Measurements from ENCODE around the gene TNMD.

The TNMD gene

DNA sequence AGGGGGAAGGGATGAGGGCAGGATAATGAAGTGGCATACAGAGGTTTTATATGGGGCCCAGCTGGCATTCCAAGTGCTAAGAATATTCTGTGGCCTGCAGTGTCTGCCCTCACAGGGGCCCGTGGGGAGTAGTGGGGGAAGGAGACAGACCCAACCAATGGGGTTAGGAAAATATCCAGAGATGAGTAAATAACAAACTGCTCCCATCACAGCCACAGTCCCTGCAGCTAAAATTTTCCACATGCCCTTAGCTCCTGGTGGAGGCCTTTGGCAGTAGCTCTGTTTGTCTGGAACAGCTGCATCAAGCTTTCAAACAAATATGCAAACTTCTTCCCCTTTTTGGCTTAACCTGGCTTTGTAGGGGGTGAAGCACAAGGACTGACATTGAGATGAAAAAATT, 62.4 kb downstream of the TNMD start:
- Histone ChIP-seq H3K27me3 (ENCODE audit: insufficient read depth, low read length) (no peaks in the 10 kb centered on the region), H3K4me2 (ENCODE audit: low read length) (no peak overlapping the region), H3K4me3 (ENCODE audit: low read depth, low read length, poor library complexity, severe bottlenecking) (no peak overlapping the region), H3K36me3 (ENCODE audit: insufficient read depth, low read length) (no peaks in the 10 kb centered on the region), H4K20me1 (ENCODE audit: insufficient read depth, low read length) (no peaks in the 10 kb centered on the region), H2AFZ (ENCODE audit: low read length) (no peak overlapping the region), H3K79me2 (ENCODE audit: insufficient read depth, low read length) (no peaks in the 10 kb centered on the region), H3F3A (ENCODE audit: insufficient read depth, low read length) (no peaks in the 10 kb centered on the region), H3K9me2 (ENCODE audit: low read depth, low read length) (no peaks in the 10 kb centered on the region), H3K9me3 (ENCODE audit: low read length) (no peaks in the 10 kb centered on the region), H3K27ac (ENCODE audit: low read depth, low read length, poor library complexity, severe bottlenecking) (no peak overlapping the region), H3K4me1 (ENCODE audit: insufficient read depth, low read length, severe bottlenecking) (no peaks in the 10 kb centered on the region), H3K9ac (ENCODE audit: low read length) (no peak overlapping the region)
- TF ChIP-seq, protein P1, sequence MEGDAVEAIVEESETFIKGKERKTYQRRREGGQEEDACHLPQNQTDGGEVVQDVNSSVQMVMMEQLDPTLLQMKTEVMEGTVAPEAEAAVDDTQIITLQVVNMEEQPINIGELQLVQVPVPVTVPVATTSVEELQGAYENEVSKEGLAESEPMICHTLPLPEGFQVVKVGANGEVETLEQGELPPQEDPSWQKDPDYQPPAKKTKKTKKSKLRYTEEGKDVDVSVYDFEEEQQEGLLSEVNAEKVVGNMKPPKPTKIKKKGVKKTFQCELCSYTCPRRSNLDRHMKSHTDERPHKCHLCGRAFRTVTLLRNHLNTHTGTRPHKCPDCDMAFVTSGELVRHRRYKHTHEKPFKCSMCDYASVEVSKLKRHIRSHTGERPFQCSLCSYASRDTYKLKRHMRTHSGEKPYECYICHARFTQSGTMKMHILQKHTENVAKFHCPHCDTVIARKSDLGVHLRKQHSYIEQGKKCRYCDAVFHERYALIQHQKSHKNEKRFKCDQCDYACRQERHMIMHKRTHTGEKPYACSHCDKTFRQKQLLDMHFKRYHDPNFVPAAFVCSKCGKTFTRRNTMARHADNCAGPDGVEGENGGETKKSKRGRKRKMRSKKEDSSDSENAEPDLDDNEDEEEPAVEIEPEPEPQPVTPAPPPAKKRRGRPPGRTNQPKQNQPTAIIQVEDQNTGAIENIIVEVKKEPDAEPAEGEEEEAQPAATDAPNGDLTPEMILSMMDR (IDR thresholded peaks at IDR 0.05; ENCODE audit: low read length), result no peak
- TF ChIP-seq EZH2 (IDR thresholded peaks at IDR 0.05; ENCODE audit: borderline replicate concordance, low read length), result no peak

DNA sequence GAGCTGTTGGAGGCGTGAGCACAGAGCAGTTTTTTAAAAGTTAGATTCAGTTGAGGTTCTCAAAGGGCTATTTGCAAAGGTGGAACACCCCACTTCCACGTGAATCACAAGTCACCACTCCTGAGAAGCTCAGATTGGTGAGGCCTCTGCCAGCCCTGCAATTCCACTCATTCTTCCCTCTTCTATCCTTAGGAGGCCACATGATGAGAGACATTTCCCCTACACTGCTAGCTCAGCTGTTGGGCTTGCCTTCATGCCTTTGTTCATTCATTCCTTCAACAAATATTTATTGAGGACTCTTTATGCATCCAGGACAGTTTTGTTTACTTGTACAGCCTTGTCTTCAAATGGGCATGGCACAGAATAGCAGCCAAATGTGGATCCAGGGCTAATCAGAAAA, 63.0 kb downstream of the TNMD start:
- Histone ChIP-seq H3K4me1 (ENCODE audit: insufficient read depth, low read length, severe bottlenecking) (no peaks in the 10 kb centered on the region), H2AFZ (ENCODE audit: low read length) (no peak overlapping the region), H3K9me2 (ENCODE audit: low read depth, low read length) (no peaks in the 10 kb centered on the region), H3K9ac (ENCODE audit: low read length) (no peak overlapping the region), H4K20me1 (ENCODE audit: insufficient read depth, low read length) (no peaks in the 10 kb centered on the region), H3K27me3 (ENCODE audit: insufficient read depth, low read length) (no peaks in the 10 kb centered on the region), H3K79me2 (ENCODE audit: insufficient read depth, low read length) (no peaks in the 10 kb centered on the region), H3K27ac (ENCODE audit: low read depth, low read length, poor library complexity, severe bottlenecking) (no peak overlapping the region), H3K4me3 (ENCODE audit: low read depth, low read length, poor library complexity, severe bottlenecking) (no peak overlapping the region), H3K36me3 (ENCODE audit: insufficient read depth, low read length) (no peaks in the 10 kb centered on the region), H3K9me3 (ENCODE audit: low read length) (no peaks in the 10 kb centered on the region), H3F3A (ENCODE audit: insufficient read depth, low read length) (no peaks in the 10 kb centered on the region), H3K4me2 (ENCODE audit: low read length) (no peak overlapping the region)
- TF ChIP-seq, protein P1 (IDR thresholded peaks at IDR 0.05; ENCODE audit: low read length), result no peak
- no peak for TF ChIP-seq EZH2 (IDR thresholded peaks at IDR 0.05; ENCODE audit: borderline replicate concordance, low read length)

DNA sequence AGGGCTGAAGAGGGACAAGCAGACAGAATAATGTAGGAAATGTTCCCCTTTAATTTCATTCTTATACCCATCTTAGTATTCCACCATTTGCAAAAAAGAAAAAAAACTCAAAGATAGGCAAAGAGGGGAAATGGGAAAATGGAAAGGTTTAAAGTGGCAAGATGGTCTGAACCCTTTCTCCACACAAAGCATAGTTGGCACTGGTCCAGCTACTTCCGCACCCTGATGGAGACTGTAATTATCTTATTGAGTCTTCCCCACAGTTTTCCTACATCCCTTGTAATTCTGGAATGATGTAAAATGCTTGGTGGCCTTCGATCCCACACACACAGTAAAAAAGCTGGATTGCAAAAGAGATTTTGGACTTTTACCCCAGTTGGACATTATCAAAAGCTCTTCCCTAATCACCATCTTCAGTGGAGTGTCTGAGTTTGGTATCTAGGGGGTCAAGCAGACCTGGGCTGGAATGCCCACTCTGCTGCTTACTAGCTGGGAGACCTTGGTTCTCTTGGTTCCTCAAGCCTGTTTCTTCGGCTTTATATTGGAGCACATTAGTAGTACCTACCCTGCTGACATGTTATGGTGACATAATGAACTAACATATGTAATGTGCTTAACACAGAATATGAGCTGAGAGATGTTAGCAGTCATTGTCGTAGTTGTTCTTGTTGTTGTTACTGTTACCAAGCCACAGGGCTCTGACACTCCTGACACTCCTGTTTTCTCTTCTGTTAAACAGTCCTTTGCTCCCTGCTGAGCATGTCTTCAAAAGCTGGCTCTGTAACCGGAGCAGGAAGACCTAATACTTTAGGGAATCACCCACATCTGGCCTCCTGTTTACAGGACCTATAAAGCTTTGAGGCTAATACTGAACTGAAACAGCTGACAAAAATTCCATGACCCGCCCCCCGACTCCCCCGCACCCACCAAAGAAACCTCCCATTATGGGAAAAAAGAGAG, 64.0 kb downstream of the TNMD start:
- no peaks in the 10 kb centered on the region for H3K27me3 ChIP-seq (ENCODE audit: insufficient read depth, low read length)
- H3K4me2 ChIP-seq (ENCODE audit: low read length), result no peak overlapping the region
- H3K4me1 ChIP-seq (ENCODE audit: insufficient read depth, low read length, severe bottlenecking), result no peaks in the 10 kb centered on the region
- H2AFZ ChIP-seq (ENCODE audit: low read length), result no peak overlapping the region
- no peaks in the 10 kb centered on the region for H3K9me3 ChIP-seq (ENCODE audit: low read length)
- no peaks in the 10 kb centered on the region for H4K20me1 ChIP-seq (ENCODE audit: insufficient read depth, low read length)
- no peak overlapping the region for H3K4me3 ChIP-seq (ENCODE audit: low read depth, low read length, poor library complexity, severe bottlenecking)
- no peaks in the 10 kb centered on the region for H3K79me2 ChIP-seq (ENCODE audit: insufficient read depth, low read length)
- H3K27ac ChIP-seq (ENCODE audit: low read depth, low read length, poor library complexity, severe bottlenecking), result no peak overlapping the region
- H3K9ac ChIP-seq (ENCODE audit: low read length), result no peak overlapping the region
- no peaks in the 10 kb centered on the region for H3F3A ChIP-seq (ENCODE audit: insufficient read depth, low read length)
- H3K36me3 ChIP-seq (ENCODE audit: insufficient read depth, low read length), result no peaks in the 10 kb centered on the region
- no peaks in the 10 kb centered on the region for H3K9me2 ChIP-seq (ENCODE audit: low read depth, low read length)
- TF ChIP-seq, protein P1 (IDR thresholded peaks at IDR 0.05; ENCODE audit: low read length), result no peak
- no peak for TF ChIP-seq EZH2 (IDR thresholded peaks at IDR 0.05; ENCODE audit: borderline replicate concordance, low read length)

Data from OCI-LY1 (cell line).